ENCODE data around the gene ATXN7L1. TPM values are rescaled to one million over a fixed set of nuclear protein-coding genes. Genes with fewer than 3 reads are reported as not detected.

Gene ATXN7L1
- total RNA-seq, 1 donor from 2014 or later, result 18.6 TPM

DNA sequence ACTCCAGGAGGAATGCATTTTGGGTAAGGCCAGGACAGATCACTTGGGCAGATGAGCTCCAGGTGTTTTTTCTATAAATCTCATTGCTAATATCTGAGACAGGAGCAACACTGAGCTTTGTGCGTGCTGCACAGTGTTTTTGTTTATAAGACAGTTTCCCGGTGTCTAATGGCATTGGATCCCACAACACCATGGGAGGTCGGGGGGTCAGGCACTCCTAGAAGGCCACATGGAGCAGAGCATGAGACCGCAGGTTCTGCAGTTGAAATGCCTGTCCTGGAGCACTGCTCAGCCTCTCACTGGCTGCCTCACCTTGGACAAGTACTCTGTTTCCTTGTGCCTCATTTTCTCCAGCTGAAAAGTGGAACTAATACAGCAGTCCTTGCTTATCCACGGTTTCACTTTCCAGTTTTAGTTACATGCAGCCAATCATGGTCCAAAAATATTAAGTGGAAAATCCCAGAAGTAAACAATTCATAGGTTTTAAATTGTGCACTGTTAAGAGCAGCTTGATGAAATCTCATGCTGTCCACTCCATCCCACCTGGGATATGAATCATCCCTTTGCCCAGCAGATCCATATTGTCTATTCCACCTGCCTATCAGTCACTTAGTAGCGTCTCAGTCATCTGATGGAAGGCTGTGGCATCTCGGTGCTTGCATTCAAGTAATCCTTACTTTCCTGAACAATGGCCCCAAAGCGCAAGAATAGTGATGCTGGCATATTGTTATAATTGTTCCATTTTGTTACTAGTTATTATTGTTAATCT, 35.2 kb downstream of the ATXN7L1 start:
- Mint-ChIP-seq H3K4me1 (no peaks in the 10 kb centered on the region), H3K27ac (no peak overlapping the region), H3K36me3 (ENCODE audit: low read depth) (no peaks in the 10 kb centered on the region), H3K9me3 (peaks cover 2% of the 10 kb centered on the region), H3K27me3 (no peaks in the 10 kb centered on the region), H3K4me3 (no peak overlapping the region)
- ATAC-seq (ENCODE audit: low read depth), result no peak
- ChIA-PET CTCF (no interaction called here), POLR2A (interaction anchor here (1.3 kb wide), 1 partner anchor 32 kb away, joined by 3 read pairs; no protein-coding TSS in a partner anchor)
- TF ChIP-seq, protein P1, sequence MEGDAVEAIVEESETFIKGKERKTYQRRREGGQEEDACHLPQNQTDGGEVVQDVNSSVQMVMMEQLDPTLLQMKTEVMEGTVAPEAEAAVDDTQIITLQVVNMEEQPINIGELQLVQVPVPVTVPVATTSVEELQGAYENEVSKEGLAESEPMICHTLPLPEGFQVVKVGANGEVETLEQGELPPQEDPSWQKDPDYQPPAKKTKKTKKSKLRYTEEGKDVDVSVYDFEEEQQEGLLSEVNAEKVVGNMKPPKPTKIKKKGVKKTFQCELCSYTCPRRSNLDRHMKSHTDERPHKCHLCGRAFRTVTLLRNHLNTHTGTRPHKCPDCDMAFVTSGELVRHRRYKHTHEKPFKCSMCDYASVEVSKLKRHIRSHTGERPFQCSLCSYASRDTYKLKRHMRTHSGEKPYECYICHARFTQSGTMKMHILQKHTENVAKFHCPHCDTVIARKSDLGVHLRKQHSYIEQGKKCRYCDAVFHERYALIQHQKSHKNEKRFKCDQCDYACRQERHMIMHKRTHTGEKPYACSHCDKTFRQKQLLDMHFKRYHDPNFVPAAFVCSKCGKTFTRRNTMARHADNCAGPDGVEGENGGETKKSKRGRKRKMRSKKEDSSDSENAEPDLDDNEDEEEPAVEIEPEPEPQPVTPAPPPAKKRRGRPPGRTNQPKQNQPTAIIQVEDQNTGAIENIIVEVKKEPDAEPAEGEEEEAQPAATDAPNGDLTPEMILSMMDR (IDR thresholded peaks at IDR 0.05), result no peak
- intact Hi-C loops (cut with micrococcal nuclease), result no loop called here
- DNase-seq, result no peak

DNA sequence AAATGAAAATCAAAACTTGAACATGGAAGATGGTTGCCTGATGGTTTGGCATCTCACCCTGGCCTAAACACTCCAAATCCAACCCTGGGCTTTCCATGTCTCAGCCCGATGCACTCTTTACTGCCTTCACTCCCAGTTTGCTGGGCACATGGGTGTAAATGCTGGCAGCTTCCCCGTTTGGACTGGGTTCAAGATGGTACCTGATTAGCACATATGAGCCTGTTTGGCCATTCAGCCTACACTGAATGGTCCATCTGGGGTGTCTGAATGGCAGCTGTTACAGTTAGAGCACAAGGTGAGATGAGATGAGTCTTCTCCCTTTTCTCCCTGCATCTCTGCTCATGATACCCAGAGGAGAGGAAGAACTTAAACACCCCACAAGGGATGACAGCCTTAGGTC, 37.1 kb downstream of the ATXN7L1 start:
- ChIA-PET POLR2A (no interaction called here), CTCF (no interaction called here)
- no peaks in the 10 kb centered on the region for H3K4me1 Mint-ChIP-seq
- no peaks in the 10 kb centered on the region for H3K9me3 Mint-ChIP-seq
- ATAC-seq (ENCODE audit: low read depth), result no peak
- H3K4me3 Mint-ChIP-seq, result no peak overlapping the region
- TF ChIP-seq, protein P1 (IDR thresholded peaks at IDR 0.05), result no peak
- H3K27me3 Mint-ChIP-seq, result peaks cover 9% of the 10 kb centered on the region
- H3K27ac Mint-ChIP-seq, result no peak overlapping the region
- no peaks in the 10 kb centered on the region for H3K36me3 Mint-ChIP-seq (ENCODE audit: low read depth)
- DNase-seq, result no peak
- intact Hi-C loops (cut with micrococcal nuclease), result no loop called here

DNA sequence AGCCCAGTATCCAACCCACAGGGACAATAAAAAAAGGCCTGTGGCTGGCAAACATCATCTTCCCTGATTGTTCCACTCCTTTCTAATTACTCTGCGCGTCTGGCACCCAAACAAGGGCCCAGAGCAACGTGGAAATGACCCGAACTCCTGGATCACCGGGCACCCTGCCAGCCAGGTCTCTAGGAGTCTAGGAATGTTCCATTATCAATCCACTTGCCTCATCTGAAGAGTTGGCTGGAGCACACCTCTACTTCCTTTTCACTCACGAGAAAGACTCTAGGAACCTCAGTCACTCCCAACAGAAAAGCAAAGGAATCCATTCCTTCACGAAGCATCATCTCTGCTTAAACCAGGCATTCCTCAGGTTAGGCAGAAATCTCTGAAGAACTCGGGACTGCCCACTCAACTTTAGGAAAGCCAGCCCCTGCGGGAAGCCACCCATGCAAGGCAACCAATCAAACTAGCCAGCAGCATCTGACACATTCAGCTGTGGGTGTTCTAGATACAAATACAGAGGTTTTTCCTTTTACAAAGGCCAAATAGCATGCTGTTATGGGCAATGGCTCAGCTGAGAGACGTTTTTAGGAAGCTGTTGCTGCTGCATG, 37.7 kb downstream of the ATXN7L1 start:
- Mint-ChIP-seq H3K4me1 (no peaks in the 10 kb centered on the region), H3K36me3 (ENCODE audit: low read depth) (no peaks in the 10 kb centered on the region), H3K27me3 (peaks cover 10% of the 10 kb centered on the region), H3K9me3 (no peaks in the 10 kb centered on the region), H3K27ac (no peak overlapping the region), H3K4me3 (no peak overlapping the region)
- TF ChIP-seq, protein P1 (IDR thresholded peaks at IDR 0.05), result no peak
- intact Hi-C loops (cut with micrococcal nuclease), result no loop called here
- no peak for DNase-seq
- no peak for ATAC-seq (ENCODE audit: low read depth)
- ChIA-PET CTCF (no interaction called here), POLR2A (no interaction called here)

DNA sequence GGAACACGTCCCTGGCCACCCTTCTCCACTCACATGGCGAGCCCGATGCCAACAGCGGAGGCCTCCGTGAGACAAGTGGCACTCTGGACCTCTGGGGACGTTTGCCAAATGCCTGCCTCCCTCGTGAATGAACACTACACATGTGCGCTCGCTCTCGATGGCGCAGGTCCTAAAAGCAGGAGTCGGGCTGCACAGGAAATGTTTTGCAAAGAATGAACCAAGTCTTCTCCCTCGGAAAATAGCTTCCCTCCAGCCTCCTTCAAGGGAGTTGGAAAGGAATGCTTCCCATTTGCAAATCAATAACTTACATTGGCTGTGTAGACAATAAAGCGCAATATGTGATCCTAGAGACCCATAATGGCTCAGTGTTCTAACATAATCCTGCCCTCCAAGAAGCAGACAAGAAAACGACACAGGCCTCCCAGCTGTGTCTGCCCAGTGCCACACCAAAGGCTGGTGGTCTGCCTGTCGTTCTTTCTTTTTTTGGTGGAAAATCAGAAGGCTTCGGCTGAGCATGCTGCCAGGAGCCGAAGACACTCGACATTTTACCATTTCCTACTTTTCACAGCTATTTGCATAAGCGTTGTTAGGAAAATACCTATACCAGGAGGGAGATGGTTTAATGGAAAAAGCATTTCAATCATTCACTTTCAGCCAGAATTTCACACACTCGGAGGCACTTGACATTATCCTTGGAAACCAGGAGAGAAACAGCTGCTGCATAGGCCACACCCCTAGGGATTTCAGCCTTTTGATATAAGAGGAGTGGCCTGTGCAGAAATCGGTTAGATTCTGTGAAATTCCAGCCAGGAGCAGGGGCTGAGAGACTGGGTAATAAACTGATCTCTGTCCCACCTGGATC, 38.4 kb downstream of the ATXN7L1 start:
- Mint-ChIP-seq H3K9me3 (no peaks in the 10 kb centered on the region), H3K36me3 (ENCODE audit: low read depth) (no peaks in the 10 kb centered on the region), H3K27ac (no peak overlapping the region), H3K27me3 (peaks cover 10% of the 10 kb centered on the region), H3K4me3 (no peak overlapping the region), H3K4me1 (no peaks in the 10 kb centered on the region)
- DNase-seq, result no peak
- CTCF ChIA-PET, result no interaction called here
- TF ChIP-seq, protein P1 (IDR thresholded peaks at IDR 0.05), result no peak
- POLR2A ChIA-PET, result no interaction called here
- ATAC-seq (ENCODE audit: low read depth), result no peak
- intact Hi-C loops (cut with micrococcal nuclease), result no loop called here

DNA sequence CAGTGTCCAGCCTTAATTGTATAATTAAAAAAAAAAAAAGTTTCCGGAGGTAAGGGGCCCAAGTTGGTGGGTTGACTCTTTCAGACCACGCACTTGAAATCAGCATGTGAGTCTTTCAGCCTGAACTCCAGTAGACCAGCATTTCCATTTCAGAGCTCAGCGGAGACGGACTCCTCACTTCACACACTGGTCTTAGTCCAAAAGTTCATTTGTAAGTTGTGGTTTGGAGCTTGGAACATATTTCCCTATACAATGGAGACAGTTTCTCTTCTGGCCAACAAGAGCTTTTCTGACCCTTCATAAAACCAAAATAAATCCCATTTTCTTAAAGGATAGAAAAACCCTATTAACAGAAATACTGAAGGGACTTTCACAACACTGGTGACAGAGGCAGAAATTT, 41.0 kb downstream of the ATXN7L1 start:
- H3K4me1 Mint-ChIP-seq, result no peaks in the 10 kb centered on the region
- ATAC-seq (ENCODE audit: low read depth) (no peak), DNase-seq (no peak)
- no peak overlapping the region for H3K27ac Mint-ChIP-seq
- H3K36me3 Mint-ChIP-seq (ENCODE audit: low read depth), result no peaks in the 10 kb centered on the region
- peaks cover 10% of the 10 kb centered on the region for H3K27me3 Mint-ChIP-seq
- intact Hi-C loops (cut with micrococcal nuclease), result no loop called here
- H3K4me3 Mint-ChIP-seq, result no peak overlapping the region
- H3K9me3 Mint-ChIP-seq, result no peaks in the 10 kb centered on the region
- POLR2A ChIA-PET, result interaction anchor here (0.7 kb wide), 1 partner anchor 147 kb away, joined by 7 read pairs; no protein-coding TSS in a partner anchor
- CTCF ChIA-PET, result no interaction called here
- TF ChIP-seq, protein P1 (IDR thresholded peaks at IDR 0.05), result no peak

Data from activated B cell treated with CpG ODN at 0.5 μM for 24 hours (primary cell).